Stimulated activated CD8-positive, alpha-beta memory T cell treated with anti-CD3 and anti-CD28 coated beads, Interleukin-4, amount 100 ng/mL, for 1 hour (primary cell): Measurements from ENCODE around the gene FOLH1.
"Not testable (repeated sequence)": the region's sequence is repeated elsewhere in the genome, so short reads cannot be mapped to it uniquely, and the experiment has no call there.

Source experiments
- DNase-seq, 2 donors: peaks; one replicate each; pipeline ENCODE4 v3.0.0-alpha.2; 2020; ENCODE audit warnings: low read depth in 2 of 2, low spot score in 1 of 2

FOLH1 gene

DNA sequence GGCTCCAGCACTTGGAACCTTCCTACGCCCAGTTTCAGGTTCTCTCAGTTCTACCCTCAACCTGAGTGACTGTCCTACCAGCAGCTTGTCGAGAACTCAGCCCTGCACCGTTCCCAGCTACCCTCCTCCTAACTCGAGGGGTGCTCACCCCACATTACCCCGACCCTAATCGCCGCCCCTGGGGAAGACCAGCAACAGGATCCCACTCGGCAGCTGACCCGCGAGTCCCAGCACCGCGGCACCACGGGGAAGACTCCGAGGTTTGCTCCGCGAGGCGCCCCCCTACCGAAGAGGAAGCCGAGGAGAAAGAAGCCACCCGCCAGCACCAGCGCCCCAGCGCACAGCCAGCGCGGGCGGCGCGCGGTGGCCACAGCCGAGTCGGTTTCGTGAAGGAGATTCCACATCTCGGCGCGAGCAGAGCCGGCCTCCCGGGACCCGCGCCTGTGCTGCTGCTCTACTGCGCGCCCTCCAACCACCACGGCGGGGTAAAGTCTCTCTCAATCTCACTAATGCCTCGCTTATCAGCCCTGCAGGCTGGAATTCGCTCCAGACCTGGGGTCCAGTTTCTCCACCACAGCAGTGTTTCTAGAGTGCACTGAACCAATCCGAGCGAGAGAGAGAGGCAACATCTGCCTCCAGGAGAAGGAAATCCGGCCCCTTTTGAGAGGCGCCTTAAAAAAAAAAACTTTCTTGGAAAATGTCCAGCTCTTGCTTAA, at the start of gene FOLH1:
FOLH1 (minus strand) TSS at position 597 of the 716 bp plus-strand sequence; CDS start at position 404, 193 bp downstream.
- no peak for DNase-seq

GRCh38 chr11:49255148-49255547, 46.7 kb upstream of the FOLH1 start:
- DNase-seq, result not testable (repeated sequence)

DNA sequence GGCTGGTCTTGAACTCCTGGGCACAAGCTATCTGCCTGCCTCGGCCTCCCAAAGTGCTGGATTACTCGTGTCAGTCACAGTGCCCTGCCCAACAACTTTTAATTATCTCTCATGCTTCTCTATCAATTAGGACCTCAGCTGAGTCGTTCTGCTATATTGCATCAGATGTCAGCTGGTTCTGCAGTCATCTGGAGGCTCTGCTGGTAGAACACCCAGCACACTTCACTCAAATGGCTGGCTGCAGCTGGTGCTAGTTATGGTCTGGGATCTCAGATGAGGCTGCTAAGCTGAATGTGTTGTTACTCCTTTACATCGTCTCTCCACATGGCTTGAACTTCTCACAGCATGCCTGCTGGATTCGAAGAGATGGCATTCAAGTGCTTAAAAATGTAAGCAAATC, 42.8 kb upstream of the FOLH1 start:
- not testable (repeated sequence) for DNase-seq

- DNase-seq, result not testable (repeated sequence)
These were observed 42.2 kb upstream of the FOLH1 start for GRCh38 chr11:49250398-49251115.

DNA sequence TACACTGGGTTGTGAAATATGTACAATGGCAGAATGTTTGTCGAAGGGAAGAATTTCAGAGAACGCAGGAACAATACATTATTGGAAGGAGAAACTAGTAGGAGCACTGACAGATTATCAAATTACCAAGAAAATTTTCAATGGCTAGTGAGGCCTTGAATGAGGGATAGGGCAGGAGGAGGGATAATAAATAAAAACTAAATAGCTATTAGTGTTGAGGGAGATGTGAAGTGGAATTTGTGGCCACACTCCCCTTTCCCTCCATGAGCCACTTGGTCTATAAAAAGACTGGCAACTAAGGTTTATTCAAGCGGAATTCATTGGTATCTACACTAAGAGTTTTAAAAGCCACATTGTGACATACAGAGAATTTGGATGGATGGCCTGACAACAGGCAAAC, 41.0 kb upstream of the FOLH1 start:
- not testable (repeated sequence) for DNase-seq

DNA sequence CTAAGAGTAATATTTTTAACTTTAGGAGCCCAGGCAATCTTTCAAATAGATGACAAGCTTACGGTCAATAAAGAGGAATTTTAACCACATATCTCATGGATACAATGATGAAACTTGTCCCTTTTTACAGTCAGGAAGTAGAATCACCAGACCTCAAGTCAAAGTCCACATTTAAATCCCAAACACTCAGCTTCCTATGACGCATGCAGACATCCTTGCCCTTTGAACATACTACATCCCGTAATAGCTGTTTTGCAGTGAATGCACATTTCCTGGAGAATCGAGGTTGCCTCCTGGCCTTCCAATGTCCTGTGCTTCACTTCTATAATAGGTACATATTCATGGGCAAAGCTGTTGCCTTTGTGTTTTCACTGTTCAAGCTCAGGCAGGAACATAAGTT, 25.3 kb upstream of the FOLH1 start:
- not testable (repeated sequence) for DNase-seq

DNA sequence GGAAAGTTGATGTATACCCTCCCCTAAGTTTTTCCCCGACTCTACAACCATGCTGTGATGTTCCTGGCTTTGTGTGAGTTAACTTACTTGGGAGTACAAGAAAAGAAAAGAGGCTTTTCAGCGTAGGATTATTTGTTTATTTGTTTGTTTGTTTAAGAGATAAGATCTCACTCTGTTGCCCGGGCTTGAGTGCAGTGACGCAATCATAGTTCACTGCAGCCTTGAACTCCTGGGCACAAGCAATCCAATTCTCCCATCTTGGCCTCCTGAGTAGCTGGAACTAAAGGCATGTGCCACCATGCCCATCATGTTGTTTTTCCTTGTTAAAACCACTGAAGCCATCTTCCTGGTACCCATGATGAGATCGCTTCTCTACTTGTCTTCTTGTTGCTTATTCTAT, 24.6 kb upstream of the FOLH1 start:
- not testable (repeated sequence) for DNase-seq

- DNase-seq, result not testable (repeated sequence)
These were observed 23.3 kb upstream of the FOLH1 start for GRCh38 chr11:49231725-49232124.

DNA sequence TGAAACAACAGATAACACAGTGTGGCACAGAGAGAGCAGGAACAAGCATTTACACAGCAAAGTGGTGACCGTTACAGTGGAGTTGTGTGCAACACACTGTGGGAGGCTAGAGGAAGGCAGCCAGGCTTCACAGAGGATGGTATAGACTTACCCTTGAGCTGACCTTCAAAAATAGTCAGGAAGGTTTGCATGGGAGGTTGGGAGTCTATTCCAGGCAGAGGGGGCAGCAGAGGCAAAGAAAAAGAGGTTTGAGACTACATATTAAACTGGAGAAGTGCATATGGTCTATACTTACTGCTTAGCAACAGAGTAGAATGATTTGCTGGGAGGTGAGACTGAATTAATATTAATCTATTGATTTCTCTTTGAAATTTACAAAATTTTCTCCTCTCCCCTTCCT, 22.1 kb upstream of the FOLH1 start:
- DNase-seq, result not testable (repeated sequence)

DNA sequence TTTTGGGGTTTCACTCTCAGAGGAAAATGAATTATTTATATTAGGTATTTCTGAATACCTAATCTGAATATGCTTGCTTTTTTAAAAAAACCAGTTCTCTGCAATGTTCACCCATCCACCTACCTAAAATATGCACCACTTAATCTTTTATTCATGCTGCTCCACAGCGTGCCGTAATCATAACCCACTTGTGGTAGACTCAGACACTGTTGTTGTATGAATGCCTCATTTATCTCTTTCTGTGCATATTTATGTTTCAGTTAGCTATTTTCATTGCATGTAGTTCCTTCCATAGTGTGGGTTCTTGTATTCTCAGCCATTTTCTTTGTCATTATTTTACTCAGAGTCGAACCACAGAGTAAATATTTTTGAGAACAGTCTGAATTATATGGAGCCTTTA, 21.6 kb upstream of the FOLH1 start:
- not testable (repeated sequence) for DNase-seq

DNA sequence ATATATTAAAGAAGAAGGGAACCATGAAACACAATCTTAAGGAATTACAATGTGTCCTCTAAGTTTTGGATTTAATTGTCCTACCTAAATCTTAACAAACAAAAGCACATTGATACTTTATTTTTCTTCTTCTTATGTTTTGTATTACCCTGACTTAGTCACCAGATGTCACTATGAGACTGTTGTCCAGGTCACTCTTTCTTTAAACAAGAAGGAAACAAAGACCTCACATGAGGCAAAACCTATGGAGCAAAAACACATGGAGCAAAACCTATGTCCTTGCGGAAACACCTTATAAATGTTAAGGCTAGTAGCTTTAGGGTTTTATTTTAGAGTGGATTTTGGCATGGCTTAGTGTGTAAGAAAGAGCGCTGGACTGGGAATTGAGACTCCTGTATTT, 20.7 kb upstream of the FOLH1 start:
- DNase-seq, result not testable (repeated sequence)

- DNase-seq, result not testable (repeated sequence)
These were observed 16.9 kb upstream of the FOLH1 start for GRCh38 chr11:49225255-49225785.

DNA sequence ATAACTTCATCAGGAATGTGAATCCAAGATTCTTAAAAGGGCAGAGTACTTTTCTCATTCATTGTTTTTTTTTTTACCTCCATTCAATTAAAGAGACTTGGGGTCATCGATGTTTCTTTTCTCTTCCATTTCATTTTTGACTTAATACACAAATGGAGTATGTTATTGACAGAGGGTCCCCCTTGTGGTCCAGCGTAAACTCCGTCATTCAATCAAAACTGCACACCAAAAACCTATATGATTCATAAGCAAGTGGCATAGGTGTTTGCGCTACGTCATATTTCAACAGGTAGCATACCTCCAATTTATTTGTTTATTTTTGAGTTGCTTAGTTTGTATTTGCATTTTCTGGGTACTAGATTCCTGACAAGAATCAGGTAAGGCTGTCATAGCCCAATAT, 12.7 kb upstream of the FOLH1 start:
- DNase-seq, result no peak

DNA sequence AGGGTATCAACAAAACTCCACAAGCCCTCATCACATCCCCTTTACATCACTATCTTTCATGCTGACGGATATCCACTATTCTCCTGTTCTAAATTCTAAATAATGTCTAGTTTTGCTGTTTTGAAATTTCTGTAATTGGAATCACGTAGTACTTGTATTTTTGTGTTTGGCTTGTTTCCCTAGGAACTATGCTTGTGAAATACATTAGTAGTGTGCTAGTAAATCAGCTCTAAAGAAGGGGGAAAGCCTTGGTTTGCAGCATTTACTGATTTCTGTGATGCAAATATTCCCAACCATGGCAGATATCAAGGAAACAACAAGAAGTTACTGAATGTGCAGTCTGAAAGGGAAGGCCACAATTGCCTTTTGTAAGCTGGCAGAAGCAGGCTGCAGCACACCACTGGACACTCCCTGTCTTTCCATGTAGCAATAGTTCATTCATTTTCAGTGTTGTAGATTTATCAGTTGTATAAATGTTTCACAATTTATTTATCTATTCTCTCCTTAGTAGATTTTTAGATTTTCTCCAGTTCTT, 4.7 kb upstream of the FOLH1 start:
- DNase-seq, result no peak

DNA sequence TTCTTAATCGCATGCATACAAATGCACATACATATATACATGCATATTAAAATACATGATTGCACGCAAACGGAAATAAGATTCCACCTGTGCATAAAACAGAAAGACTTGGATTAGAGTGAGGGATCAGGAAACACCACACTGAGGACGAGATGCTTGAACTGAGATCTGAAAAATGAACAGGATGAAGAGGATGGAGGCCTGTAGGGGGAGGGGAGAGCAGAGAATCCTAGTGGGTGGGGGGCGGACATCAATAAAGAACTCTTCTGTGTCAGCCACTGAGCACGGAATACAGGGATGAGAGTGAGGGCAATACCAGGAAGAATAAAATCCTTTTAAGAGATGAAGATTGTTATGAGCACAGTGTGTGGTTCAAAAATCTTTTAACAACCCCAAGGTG, 1.4 kb downstream of the FOLH1 start:
- not testable (repeated sequence) for DNase-seq

GRCh38 chr11:49202287-49202976, 6.0 kb downstream of the FOLH1 start:
- DNase-seq, result no peak

- DNase-seq, result not testable (repeated sequence)
These were observed 11.6 kb downstream of the FOLH1 start for GRCh38 chr11:49196775-49197174.

DNA sequence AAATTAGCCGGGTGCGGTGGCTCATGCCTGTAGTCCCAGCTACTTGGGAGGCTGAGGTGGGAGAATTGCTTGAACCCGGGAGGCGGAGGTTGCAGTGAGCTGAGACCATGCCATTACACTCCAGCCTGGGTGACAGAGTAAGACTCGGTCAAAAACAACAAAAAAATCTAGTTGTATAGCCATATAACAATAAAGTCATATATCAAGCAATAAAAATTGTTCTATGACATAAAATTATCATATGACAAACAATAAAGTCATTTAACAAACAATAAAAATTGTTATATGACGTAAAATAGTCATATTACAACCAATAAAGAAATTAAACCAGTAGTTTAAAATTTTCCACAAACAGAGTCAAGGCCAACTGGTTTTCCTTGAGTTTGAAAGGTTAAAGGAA, 12.4 kb downstream of the FOLH1 start:
- DNase-seq, result not testable (repeated sequence)

DNA sequence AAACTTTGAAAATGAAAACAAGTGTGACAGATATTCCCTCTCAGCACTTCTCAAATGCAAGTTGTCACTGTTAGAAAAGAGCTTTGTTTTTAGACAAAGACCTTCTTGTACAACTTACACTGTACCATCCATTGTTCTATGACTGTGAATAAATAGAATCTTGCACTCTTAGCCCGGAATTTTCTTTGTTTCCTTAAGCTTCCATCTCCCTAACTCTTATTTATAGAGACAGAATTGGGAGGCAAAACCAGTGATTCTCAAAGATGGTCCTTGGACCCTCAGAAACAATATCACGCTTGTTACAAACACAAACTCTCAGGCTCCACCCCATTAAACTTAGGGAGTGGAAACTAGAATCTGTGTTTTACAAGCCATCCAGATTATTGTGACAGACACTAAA, 18.1 kb downstream of the FOLH1 start:
- not testable (repeated sequence) for DNase-seq

DNA sequence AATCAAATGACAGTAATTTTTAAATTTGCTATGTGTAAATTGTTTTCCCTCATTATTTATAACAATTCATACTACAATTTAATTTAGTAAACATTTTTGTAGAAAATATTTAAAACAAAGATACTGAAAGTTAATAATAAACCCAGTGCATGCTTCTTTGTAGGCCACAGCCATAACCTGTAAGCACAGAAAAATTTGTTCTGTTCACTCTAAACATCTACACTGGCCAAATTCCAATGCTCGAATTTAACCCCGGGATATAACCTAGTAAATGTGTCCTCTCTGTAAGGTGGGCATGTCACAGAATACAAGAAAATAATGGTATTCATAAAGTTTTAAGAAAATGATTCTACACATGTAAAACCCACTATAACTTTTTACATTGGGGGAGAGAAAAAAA, 22.2 kb downstream of the FOLH1 start:
- DNase-seq, result not testable (repeated sequence)

- DNase-seq, result not testable (repeated sequence)
These were observed 22.8 kb downstream of the FOLH1 start for GRCh38 chr11:49185597-49185996.
